GM18498 (cell line): ENCODE measurements around the gene BICD2.
A peak's percentile ranks its signal among the peaks of the same experiment; 100 is the strongest.
"Not testable (repeated sequence)": the region's sequence is repeated elsewhere in the genome, so short reads cannot be mapped to it uniquely, and the experiment has no call there.

Experiments used
- ATAC-seq: cut with Tn5 transposase; IDR thresholded peaks from one replicate; pipeline ENCODE4 v1.9.1; 2021; ENCODE audit warnings: mild to moderate bottlenecking, moderate library complexity; ENCODE audit not compliant: unreplicated experiment

The BICD2 gene

DNA sequence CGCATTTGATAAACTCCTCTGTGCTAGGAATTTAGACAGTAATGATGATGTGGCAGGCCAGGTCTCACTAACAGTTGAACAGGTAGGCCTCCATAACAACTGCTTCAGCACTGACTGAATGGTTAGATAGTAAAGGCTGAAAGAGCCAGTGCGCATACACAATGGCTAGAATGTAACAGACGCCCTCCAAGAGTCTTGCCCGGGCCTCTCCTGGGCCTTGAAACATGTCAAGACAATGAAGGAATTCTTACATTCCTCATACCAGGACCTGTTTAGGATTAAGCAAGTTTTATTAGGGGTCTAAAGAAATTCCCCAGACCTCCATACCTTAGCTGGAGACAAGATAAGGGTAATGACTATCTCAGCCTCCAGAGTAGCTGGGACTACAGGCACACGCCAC is 6.7 kb upstream of the BICD2 start:
- no peak for ATAC-seq

DNA sequence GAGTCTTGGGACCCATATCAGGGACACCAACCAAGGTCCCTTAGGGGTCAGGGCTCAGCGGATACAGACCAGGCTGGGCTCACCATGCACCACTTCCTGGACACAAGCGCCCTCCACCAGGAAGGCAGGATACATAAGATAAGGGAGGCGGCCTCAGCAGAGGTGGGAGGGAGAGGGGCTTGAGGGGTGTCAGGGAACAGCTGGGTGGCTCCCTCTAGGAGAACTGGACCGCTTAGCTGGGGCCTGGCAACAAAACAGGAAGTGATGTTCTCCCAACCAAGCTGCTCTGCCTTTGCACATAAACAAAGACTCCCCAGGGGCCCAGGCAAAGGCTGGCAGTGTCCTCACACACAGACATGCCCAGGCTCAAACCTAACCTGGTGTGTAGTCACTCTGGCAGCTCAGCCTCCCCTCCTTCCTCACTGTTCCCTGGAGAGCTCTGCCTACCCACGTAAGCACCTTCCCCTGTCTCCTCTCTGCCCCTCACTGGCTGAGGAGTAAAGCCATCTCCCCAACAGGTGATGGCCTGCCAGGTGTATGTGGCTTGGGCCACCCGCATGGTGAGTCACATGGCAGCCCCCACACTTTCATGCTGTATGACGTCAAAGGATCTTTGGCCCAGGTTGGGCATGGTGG is 5.8 kb upstream of the BICD2 start:
- ATAC-seq = no peak

DNA sequence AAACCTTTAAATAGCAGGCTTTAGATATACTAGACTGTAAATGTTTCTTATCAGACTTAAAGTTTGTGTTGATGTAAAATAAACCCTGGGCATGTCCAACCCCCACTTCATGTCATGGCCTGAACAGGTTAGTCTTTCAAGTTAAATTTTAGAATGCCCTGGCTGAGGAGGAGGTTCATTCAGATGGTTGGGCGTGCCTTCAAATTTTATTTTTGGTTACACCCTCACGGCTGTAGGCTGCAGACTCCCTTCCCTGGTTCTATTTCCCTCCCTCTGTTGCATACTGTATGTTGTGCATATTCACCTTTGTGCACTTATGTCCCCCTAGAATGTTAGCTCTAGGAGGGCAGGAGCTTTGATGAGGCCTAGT is 5.3 kb upstream of the BICD2 start:
- no peak for ATAC-seq

DNA sequence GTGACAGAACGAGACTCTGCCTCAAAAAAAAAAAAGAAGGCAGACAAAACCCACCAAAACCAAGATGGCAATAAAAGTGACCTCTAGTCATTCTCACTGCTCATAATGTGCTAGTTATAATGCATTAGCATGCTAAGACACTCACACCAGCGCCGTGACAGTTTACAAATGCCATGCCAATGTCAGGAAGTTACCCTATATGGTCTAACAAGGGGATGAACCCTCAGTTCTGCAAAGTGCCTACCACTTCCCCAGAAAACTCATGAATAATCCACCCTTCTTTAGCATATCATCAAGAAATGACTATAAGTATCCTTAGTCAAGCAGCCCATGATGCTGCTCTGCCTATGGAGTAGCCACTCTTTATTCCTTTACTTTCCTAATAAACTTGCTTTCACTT is 4.7 kb upstream of the BICD2 start:
- ATAC-seq = no peak

DNA sequence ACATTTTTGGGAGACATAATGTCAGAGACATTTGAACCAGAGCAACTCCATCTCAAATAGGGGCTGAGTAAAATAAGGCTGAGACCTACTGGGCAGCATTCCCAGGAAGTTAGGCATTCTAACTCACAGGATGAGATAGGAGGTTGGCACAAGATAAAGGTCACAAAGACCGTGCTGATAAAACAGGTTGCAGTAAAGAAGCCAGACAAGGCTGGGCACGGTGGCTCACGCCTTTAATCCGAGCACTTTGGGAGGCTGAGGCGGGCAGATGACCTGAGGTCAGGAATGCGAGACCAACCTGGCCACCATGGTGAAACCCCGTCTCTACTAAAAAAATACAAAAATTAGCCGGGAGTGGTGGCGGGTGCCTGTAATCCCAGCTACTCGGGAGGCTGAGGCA is 4.2 kb upstream of the BICD2 start:
- ATAC-seq = not testable (repeated sequence)

DNA sequence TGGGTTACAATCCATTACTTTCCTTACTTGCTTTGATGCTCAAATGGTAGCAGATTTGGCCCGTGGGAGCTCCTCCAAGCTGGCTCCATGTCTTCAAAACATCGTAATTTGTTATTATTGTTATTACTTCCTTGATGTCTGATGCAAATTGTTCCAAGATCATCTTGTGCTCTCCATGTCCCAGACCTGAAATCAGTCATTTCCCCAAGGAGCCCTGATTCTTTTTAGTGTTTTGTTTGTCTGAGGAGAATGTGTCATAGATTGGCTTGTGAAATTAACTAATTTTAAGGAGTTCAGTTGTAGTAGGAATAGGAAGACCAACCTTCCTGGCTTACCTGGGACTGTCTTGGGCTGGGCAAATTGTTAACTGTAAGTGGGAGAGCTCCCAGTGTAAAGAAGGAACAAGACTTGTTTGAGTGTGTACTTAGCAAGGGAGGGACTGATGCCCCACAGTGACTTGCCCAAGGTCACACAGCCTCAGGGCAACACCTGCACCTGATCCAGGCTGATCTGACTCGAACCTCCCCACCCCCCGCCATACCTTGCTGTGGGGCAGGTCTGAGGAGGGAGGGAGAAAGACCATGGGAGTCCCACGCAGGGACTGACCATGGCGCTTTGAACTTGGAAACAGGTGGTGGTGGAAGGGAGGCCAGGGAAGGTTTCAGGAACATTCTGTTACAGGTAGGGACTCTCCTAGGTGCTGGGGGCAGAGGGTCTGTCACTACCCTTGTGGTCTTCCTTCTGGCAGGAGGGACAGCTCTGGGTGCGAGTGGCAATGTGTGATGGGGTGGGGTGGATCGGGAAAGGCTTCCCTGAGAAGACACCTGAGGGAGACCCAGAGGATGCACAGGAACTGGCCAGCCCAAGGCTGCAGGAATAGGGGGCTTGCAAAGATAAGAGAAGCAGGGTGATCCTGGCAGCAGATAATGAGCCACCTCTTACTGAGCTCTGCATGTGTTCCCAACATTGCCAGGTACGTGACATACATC is 2.7 kb upstream of the BICD2 start:
- ATAC-seq = no peak

DNA sequence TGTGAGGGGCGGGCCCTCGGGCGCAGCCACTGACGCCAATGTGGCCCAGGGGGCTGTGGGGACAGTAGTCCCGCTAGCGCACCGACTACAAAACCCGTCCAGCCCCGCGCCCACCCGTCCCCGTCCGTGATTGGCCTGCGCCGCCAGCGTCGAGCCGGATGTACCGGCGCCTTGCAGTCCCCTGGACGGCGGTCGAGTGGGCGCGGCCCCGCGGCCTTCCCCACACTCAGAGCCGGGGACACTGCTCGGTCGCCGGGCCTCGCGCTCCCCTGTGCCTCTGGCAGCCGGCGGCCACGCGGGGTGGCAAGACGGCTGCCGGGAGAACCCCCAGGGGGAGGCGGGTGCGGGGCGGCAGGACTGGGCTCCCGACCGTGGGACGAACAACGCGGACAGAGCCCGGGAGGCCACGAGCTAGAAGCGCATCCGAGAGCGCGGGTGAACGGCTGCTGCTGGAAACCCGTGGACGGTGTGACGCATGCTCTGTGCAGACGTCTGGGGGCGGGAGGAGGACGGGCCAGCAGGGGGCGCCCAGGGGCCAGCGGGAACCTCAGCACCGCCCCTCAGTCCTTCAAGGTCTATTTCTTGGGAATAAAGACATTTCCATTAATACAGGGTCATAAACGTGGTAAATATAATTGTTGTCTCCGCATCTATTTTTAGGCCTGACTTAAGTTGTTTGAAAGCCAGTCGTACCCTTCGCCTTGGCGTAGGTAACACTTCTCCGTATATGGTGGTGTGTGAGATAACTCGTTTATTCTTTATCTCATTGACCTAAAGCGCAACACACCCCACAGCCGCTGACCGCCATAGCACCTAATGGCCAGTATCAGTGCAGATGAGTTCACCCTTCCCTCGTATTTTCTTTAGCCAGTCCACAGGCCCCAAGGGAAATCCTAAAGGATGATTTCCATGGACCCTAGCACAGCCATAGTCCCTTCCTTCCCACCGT is 629 bp upstream of the BICD2 start:
- peak; percentile 94 for ATAC-seq

DNA sequence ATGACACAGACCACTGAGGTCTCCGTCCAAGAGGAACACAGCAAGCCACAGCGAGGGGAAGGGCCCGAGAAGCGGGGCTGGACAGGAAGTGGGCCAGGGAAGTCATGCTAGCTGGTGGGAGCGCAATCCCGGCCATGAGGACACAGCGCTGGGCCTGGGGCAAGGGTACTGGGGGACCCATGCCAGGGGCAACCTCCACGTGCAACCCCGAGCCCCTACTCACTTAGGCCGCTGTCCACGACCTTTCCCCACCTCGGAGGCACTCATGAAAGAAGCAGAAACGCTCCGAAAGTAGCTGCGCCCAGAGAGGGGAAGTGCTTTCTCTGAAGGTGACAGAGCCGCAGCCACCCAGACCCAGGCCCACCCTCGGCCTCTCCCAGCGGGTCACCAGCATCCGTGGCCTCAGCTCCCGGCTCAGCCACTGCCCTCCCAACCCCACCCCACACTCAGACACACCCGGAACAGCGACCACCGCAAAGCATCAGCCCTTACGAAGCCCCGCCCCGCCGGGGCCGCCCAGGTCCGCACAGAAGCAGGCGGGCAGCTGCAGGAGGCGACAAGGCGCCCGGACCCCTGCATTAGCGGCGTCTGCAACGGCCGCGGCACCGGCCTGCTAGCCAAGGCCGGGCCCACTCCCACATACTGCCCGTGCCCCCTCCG is 782 bp downstream of the BICD2 start:
- ATAC-seq = peak; percentile 7

DNA sequence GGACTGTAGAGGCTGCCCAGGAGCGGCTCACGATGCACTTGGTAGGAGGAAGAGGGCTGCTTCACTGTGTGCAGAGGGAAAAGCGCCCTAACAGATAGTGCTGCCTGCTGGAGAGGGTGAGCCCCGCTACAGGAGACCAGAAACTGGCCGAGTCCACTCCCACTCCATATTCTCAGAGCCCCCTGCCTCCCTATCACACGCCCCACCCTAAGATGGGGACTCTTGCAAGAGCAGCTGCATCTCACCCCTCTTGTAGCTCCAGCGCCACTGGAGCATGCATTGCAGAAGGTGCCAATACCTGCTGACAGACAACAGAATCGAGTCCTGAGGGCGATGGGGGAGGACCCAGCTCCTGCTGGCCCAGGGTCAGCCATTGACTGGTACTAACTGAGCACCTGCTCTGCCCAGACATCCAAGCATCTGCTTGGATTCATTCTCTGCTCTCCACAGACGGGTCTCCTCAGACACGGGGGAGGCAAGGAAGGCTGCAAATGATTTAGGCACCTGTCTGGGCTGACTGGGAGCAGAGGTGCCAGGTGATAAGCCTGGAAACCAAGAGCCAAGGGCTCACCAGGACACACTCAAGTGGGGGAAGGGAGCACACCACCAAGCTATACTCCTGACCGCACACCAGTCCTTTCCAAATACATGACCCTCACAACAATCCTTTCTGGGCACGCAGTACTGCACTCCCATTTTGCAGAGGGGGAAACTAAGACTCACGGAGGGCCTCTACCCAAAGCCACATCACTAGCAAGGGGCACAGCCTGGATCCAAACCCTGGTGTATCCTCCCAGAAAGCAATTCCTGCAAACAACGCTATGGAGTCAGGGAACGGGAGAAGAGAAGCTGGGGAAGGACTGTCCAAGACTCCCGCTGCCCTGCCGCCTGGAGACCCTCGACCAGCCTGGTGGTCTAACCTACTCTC is 1.6 kb downstream of the BICD2 start:
- ATAC-seq = no peak

DNA sequence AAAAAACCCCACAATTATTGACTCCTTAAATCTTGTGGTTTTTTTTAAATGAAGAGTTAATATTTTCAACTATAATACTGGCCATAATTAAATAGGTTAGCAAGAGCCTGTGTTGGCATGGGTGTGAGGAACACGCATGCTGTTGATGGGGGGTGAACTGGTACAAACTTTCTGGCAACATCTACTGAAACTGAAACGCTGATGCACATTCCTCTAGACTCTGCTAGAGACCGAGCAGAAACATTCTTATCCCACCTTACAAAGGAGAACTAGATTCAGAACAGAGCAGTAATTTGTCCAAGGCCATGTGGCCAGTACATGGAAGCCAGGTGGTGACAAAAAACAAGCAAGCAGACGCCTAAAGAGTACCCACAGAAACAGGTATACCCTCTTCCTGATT is 2.4 kb downstream of the BICD2 start:
- ATAC-seq = no peak

DNA sequence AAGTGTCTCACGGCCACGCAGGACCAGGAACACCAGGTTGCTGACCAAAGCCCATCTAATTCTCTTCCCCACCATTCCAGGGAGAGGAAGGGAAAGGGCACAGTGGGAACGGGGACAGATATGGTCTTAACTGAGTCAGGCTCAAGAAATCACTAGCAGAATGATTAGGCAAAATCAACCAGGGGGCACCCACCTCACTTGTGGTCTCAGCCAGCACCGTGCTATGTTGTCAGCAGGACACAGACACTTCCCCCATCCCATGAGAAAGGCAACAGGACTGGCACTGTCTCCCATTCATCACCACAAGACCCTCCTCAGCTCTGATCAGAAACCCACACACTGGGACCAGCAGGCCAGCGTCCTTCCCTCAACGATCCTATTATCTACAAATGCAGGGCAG is 2.9 kb downstream of the BICD2 start:
- no peak for ATAC-seq

DNA sequence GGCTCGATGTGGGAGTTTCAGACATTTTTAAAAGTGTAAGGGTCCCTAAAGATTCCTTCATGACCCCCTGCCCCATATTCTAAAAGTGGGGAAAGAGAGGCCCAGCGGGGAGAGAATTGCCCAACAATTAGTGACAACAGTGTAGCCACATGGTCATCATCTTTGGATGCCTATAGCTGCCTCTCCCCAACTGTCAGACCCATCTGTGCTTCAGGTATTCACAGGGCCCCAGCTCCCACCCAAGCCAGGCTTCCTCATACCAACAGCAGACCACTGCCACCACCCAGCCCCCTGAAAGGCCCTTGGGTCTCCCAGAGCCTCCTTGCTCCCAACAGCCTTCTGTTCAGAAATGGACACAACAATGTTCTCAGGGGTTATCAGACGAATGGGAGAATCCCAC is 4.1 kb downstream of the BICD2 start:
- ATAC-seq = no peak

DNA sequence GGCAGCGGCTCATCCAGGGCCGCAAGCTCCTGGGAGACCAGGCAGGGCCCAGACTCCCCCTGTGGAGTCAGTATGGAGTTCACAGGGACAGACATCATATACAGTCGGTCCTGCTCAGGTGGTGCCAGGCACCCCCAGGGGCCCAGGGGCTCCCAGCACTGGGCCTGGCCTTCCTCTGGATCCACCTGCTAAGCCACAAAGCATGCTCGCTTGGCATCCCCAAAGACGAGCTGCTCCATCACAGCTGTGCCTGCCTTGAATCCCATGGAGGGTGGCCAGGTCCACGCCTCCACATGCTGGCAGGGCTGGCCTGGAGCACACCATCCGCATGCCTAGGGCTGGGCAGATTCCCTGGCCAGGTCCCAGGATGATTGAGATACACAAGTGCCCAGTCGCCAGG is 4.6 kb downstream of the BICD2 start:
- ATAC-seq = no peak

DNA sequence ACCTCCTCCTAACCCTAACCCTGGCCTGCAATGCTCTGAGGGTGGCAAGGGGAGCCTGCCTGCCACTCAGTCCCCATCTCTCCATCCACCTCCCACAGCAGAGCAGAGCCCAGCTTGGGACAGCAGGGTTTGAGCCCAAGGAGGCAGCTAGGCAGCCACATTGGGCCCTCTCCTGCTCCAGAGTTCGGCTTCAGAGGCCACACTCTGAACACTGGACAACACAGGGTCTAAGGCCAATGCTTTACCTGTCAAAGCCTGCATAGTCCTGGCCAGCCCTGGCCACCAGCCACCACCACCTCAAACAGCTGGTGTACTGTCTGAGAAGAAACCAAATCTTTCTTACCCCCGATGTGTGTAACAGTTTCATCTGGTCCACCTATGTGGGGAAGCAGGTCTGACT is 5.2 kb downstream of the BICD2 start:
- ATAC-seq = no peak

DNA sequence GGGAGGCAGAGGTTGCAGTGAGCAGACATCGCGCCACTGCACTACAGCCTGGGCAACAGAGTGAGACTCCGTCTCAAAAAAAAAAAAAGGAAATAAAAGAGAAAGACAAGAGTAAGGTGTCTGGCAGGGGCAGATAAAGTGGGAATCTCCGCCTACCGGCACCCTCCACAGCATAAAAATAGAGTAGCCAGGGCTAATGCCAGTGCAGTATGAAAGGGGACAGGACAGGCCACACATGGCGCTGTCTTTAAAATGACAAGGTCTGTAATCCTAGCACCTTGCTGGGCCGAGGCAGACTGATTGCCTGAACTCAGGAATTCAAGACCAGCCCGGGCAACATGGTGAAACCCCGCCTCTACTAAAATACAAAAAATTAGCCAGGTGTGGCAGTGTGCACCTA is 7.8 kb downstream of the BICD2 start:
- ATAC-seq = no peak

DNA sequence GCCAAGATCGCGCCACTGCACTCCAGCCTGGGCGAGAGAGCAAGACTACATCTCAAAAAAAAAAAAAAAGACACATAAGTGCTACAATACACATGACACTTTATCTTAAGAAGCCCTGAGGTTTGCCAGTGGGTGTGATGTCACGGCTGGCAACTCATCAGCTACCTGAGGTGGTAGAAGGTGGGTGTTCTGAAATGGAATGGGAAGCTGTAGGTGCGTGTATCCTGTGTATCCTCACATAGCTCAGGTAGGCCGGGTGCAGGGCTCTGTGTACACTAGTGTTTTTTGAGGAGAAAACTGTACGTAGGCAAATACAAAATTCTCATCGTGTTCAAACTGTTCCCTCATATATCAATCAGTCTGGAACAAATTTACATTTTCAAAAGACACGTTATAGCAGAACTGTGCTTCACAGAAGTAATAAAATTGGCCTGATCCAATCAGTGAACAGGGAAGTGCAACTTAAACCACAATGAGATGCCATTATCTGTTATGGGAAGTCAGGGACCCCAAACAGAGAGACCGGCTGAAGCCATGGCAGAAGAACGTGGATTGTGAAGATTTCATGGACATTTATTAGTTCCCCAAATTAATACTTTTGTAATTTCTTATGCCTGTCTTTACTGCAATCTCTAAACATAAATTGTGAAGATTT is 10.4 kb downstream of the BICD2 start:
- ATAC-seq = no peak

DNA sequence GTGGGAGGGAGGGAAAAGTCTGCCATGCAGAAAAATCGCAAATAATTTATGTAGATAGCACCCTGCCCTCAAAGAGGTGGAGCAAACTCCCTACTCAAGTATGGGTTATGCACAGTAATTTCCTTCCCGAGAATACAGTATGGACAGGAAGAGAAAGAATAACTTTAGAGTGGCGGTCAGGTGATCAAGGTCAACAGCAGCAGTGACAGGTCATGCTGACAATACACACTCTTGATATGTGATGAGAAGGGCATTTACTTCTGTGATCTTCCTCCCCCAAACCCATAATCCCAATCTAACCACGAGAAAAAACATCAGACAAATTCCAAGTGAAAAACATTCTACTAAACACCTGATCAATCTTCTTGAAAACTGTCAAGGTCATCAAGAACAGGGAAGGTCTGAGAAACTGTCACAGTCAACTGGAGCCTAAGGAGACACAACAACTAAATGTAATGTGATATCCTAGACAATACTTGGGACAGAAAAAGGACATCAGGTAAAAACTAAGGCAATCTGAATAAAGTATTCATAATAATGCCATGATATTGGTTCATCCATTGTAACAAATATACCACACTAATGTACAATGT is 11.7 kb downstream of the BICD2 start:
- ATAC-seq = no peak

DNA sequence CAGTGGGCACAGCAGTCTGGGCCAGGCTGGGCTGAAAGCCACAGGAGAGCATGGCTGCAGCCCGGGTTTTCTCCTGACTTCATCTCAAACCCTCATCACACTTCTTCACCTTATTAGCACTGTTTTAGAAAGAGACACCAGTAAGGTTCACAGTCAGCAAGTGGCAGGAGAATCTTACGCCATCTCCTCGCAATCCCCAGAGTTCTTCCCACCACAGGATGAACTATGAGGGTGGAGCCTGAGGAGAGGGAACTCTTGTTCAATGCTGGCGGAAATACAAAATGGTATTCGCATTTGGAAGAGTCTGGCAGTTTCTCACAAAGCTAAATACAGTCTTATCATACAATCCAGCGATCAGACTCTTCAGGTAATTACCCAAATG is 14.7 kb downstream of the BICD2 start:
- ATAC-seq = no peak
